LNCAP (cell line): ENCODE measurements around the gene MLLT1.

ENCODE experiments used
- TF ChIP-seq, protein P1 (sequence below): fragments of 450-650 bp; IDR thresholded peaks from 2 replicates; pipeline ENCODE4 v1.5.1; 2017; ENCODE audit warnings: mild to moderate bottlenecking

Gene MLLT1

DNA sequence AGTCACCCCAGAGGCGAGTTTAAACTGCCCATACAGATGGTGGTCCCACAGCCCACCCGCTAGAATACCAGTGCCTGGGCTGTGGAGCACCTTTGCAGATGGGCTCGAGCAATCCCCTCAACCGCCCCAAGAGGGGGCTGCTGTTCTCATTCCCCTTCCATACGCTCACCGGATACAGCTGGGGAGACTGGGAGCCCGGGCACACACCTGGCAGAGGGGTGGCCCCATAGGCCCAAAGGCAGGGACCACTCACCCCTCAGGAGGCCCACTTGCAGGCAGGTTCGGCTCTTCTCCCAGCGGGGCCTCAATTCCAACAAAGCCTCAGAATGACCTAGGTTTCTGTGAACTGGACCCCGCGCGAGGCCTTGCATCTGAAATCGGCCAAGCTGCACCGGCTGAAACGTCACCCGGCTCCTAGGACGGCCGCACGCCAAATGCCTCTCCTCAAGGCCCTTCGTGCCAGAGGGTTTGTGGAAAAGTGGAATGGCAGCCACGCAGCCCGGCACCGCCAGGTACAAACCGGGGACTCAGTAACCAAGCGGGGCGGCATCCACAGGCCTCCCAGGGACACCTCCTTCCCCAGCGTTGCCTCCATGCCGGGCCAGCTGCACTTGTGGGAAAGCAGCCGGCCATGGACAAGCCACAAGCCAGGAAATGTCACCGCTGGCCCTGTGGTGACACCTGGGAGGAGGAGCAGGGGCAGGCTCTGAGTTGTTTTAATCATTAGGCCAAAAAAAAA lies 18.7 kb downstream of the MLLT1 start:
- TF ChIP-seq, protein P1, sequence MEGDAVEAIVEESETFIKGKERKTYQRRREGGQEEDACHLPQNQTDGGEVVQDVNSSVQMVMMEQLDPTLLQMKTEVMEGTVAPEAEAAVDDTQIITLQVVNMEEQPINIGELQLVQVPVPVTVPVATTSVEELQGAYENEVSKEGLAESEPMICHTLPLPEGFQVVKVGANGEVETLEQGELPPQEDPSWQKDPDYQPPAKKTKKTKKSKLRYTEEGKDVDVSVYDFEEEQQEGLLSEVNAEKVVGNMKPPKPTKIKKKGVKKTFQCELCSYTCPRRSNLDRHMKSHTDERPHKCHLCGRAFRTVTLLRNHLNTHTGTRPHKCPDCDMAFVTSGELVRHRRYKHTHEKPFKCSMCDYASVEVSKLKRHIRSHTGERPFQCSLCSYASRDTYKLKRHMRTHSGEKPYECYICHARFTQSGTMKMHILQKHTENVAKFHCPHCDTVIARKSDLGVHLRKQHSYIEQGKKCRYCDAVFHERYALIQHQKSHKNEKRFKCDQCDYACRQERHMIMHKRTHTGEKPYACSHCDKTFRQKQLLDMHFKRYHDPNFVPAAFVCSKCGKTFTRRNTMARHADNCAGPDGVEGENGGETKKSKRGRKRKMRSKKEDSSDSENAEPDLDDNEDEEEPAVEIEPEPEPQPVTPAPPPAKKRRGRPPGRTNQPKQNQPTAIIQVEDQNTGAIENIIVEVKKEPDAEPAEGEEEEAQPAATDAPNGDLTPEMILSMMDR = peak; percentile 33; the same call in 1 of the 2 replicates

DNA sequence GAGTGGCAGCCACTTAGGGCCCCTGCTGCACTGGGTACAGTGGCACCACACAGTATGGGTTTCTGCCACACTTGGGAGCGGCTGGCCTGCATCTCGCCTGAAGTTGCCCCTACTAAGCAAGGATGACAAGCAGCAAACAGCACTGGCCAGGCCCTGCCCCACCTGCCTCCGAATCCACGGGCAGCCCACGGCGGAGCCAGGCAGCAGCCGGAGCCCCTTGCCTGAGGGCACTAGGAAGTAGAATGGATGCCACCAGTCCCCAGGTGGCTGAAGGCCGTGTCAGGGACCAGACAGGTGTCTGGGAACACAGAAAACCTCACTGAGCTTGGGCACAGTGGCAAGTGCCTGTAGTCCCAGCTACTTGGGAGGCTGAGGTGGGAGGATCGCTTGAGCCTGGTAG lies 19.4 kb downstream of the MLLT1 start:
- TF ChIP-seq, protein P1 = no peak

DNA sequence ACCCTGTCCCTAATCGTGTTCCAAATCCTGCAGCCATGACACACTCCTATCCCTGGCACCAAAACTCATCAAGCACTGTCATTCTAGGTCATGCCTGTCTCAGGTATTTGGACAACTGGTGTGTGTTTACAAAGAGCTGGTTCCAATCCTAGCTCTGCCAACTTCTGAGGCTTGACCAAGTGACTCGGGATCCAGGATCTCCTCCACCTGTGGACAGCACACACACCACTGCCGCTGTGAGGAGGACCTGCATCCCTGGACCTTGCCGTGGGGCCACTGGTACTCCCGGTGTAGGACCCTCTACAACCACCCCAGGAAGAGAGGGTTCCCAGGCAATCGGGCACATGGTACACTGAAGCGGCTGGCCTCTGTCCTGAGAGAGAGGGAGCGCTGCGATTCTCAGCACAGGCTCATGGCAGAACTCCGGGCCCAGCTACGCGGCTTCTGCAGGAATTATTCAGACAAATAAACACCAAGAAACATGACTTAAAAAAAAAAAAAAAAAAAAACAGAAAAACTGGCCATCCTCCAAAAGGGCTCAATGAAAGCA lies 20.4 kb downstream of the MLLT1 start:
- TF ChIP-seq, protein P1 = no peak

DNA sequence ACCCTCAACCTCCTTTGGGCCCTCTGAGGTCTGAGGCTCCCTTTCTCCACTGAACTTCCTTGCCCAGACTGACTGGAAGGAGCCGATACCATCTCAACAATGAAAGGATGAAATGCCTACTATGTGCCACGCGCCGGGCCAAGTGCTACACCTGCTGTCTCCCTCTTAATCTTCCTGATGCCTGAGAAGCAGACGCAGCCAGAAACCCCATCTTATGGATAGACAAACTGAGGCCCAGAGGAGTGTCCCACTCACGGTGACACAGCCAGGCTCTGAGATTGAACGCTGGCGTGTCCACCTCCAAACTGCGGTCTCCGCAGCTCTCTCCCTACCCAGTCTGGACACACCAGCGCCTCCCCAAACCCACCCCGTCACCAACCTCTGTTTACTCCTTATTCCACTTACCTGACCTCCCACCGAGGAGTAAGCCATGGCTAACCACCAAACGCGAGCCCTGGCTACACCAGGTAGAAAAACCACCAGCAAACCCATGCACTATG lies 20.9 kb downstream of the MLLT1 start:
- TF ChIP-seq, protein P1 = no peak

DNA sequence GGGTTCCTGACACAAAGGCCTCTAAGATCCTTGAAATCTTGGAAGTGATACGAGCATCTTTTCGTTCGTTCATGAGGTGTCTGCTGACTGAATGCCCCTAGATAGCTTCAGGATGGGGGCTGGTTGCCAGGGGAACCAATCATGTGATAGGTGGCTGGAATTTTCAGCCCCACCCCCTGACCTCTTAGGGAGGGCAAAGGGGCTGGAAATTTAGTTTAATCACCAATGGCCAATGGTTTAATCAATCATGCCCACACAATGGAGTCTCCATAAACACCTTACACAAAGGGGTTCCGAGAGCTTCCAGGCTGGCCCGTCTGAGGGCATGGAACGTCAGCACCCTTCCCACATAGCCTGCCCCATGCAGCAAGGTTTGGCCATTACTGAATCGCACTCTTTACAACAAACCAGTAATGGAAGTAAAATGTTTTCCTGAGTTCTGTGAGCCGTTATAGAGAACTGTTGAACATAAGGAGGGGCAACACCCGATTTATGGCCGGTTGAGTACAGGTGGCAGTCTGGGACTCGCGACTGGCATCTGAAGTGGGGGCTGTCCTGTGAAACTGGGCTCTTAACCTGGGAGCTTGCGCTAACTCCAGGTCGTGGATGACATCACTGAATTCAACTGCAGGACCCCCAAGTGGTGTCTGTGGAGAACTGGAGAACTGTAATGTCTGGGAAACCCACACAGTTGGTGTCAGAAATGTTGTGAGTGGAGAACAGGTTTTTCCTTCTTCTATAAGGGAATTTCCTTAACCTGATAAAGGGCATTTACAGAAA lies 25.6 kb downstream of the MLLT1 start:
- TF ChIP-seq, protein P1 = no peak

DNA sequence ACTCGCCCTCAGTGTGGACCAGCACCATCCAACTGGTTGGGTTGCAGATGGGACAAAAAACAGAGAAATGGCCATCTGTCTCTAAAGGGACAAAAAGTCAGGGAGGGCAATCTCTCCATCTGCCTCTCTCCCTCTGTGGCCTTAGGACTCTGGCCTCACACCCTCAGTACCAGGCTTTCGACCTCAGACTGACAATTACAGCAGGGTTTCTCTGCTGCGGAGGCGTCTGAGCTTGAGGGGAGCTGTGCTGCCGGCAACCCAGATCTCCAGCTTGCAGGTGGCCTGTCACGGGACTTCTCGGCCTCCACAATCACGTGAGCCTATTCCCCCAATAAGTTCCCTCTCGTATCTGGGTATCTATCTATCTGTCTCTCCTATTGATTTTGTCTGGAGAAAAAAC lies 27.7 kb downstream of the MLLT1 start:
- TF ChIP-seq, protein P1 = no peak

DNA sequence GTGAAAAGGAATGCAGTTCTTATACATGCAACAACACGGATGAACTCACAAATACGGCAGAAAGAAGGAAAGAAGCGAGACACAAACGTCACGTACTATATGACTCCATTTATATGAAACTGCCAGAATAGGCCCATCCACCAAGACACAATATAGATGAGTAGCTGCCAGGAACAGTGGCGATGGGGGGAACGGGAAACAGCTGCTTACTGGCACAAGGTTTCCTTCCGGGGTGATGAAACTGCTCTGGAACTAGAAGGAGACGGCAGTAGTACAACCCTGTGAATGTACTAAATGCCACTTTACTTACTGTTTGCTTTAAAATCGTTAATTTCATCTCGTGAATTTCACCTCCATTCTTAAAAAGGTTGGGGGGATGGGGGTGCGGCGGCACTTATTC lies 28.9 kb downstream of the MLLT1 start:
- TF ChIP-seq, protein P1 = no peak
